Nephron (organoid): ENCODE data around the gene SYT6.

Source experiments
- H3K27ac Mint-ChIP-seq, 3 experiments: 2 replicates each; pipeline ENCODE4 v1.8.0; 2020; ENCODE audit warnings: mixed read lengths in 3 of 3, mild to moderate bottlenecking in 2 of 3, moderate library complexity in 1 of 3
- H3K27me3 Mint-ChIP-seq: 2 replicates; pipeline ENCODE4 v1.8.0; 2021; ENCODE audit warnings: low read depth, mild to moderate bottlenecking, moderate library complexity, mixed read lengths
- H3K36me3 Mint-ChIP-seq: 2 replicates; pipeline ENCODE4 v1.8.0; 2020; ENCODE audit warnings: low read depth, mixed read lengths
- H3K4me1 Mint-ChIP-seq: 2 replicates; pipeline ENCODE4 v1.8.0; 2020; ENCODE audit warnings: mixed read lengths
- H3K4me3 Mint-ChIP-seq, 3 experiments: 2 replicates each; pipeline ENCODE4 v1.8.0; 2020; ENCODE audit warnings: mild to moderate bottlenecking in 3 of 3, mixed read lengths in 3 of 3, moderate library complexity in 2 of 3
- H3K9me3 Mint-ChIP-seq: 2 replicates; pipeline ENCODE4 v1.8.0; 2020; ENCODE audit warnings: mixed read lengths
- TF ChIP-seq, protein P1 (sequence below), 3 experiments: fragments of 200-600 bp; sonication (generic); IDR thresholded peaks; one replicate each; pipeline ENCODE4 v1.5.0; 2021; ENCODE audit warnings: antibody characterized with exemption in 3 of 3; ENCODE audit not compliant: unreplicated experiment in 3 of 3

The SYT6 gene

DNA sequence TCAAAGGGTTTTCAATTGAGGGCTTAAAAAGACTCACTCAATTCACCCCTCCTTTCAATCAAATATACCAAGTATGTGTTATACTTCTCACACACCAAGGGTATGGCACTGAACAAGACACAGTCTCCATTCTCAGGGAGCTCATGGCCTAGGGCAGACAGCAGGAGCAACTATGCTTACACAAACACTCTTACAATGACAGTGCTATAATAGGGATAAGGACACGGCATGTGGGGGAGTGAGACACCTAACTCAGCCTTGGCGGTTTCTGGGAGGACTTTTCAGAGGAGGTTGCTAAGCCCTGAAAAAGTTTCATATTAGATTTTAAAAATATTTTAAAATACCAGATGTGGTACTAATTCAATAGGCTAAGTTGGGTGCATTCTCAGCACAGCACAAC, 22.7 kb upstream of the SYT6 start:
- no peak overlapping the region for H3K4me3 Mint-ChIP-seq

DNA sequence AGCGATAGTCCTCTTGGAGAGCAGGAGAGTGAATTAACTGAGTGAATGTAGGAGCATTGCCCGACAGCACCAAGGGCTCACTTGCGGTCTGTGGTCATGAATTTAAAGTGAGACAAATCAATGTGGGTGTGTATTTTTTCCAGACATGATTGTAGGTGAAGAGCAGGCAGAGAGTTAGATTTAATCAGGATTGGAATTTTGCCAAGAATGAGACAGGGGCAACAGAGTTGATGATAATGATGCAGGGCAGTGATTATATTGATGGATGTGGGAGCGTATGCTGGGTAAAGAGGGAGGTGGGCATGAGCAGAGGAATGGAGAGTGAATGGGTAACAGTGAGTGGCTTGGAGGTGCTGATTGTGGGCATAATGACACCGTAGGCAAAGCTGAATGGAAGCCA, 20.0 kb upstream of the SYT6 start:
- no peaks in the 10 kb centered on the region for H3K27me3 Mint-ChIP-seq
- TF ChIP-seq, protein P1, sequence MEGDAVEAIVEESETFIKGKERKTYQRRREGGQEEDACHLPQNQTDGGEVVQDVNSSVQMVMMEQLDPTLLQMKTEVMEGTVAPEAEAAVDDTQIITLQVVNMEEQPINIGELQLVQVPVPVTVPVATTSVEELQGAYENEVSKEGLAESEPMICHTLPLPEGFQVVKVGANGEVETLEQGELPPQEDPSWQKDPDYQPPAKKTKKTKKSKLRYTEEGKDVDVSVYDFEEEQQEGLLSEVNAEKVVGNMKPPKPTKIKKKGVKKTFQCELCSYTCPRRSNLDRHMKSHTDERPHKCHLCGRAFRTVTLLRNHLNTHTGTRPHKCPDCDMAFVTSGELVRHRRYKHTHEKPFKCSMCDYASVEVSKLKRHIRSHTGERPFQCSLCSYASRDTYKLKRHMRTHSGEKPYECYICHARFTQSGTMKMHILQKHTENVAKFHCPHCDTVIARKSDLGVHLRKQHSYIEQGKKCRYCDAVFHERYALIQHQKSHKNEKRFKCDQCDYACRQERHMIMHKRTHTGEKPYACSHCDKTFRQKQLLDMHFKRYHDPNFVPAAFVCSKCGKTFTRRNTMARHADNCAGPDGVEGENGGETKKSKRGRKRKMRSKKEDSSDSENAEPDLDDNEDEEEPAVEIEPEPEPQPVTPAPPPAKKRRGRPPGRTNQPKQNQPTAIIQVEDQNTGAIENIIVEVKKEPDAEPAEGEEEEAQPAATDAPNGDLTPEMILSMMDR (IDR thresholded peaks at IDR 0.05; ENCODE audit: unreplicated experiment in 3 of 3): no peak
- H3K27ac Mint-ChIP-seq: no peak overlapping the region
- H3K36me3 Mint-ChIP-seq: no peaks in the 10 kb centered on the region
- no peaks in the 10 kb centered on the region for H3K4me1 Mint-ChIP-seq
- no peaks in the 10 kb centered on the region for H3K9me3 Mint-ChIP-seq
- H3K4me3 Mint-ChIP-seq: no peak overlapping the region

More for the DNA sequence above, 22.7 kb upstream of the SYT6 start:
- no peaks in the 10 kb centered on the region for H3K36me3 Mint-ChIP-seq
- H3K27me3 Mint-ChIP-seq: no peaks in the 10 kb centered on the region
- TF ChIP-seq, protein P1 (IDR thresholded peaks at IDR 0.05; ENCODE audit: unreplicated experiment in 3 of 3): no peak
- H3K9me3 Mint-ChIP-seq: no peaks in the 10 kb centered on the region
- no peaks in the 10 kb centered on the region for H3K4me1 Mint-ChIP-seq
- H3K27ac Mint-ChIP-seq: no peak overlapping the region

DNA sequence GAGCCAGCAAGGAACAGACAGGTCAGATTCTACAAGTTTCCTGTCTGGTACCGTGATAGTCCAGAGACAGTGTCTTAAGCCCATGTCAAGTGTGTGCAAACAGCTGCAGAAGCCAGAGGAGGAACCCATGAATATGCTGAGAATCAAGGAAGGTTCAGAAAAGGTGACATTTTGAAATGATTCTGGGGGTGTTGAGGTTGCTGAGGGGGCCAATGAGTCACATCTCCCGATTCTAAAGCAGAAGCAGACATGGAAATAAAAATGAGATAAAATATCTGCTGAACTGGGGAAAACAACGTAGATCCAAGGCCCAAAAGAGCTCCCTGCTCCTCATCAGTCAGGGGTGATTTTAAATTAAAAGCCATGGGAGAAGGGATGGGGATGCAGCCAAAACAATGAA, 15.8 kb upstream of the SYT6 start:
- H3K4me3 Mint-ChIP-seq: no peak overlapping the region
- no peaks in the 10 kb centered on the region for H3K4me1 Mint-ChIP-seq
- H3K27me3 Mint-ChIP-seq: no peaks in the 10 kb centered on the region
- TF ChIP-seq, protein P1 (IDR thresholded peaks at IDR 0.05; ENCODE audit: unreplicated experiment in 3 of 3): no peak
- no peak overlapping the region for H3K27ac Mint-ChIP-seq
- H3K9me3 Mint-ChIP-seq: no peaks in the 10 kb centered on the region
- H3K36me3 Mint-ChIP-seq: no peaks in the 10 kb centered on the region

DNA sequence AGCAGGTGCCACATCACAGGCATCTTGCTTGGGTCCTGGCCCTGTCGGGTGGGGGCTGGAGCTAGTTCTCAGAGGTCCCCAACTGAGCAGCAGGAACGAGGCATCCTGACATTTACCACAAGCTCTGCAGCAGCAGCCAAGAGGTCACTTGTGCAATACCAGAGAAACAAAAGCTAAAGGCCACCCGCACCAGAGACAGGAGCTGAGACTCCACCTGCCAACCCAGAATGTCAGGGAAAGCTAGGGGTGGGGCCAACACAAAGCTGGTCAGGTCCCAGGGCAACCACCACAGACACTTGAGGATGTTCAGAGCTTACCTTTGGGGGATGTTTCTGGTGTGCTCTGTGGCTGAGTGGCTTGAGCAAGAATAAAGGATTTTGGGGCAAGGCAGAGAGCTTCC, 13.6 kb upstream of the SYT6 start:
- H3K4me1 Mint-ChIP-seq: no peaks in the 10 kb centered on the region
- H3K9me3 Mint-ChIP-seq: no peaks in the 10 kb centered on the region
- H3K27ac Mint-ChIP-seq: no peak overlapping the region
- TF ChIP-seq, protein P1 (IDR thresholded peaks at IDR 0.05; ENCODE audit: unreplicated experiment in 3 of 3): no peak
- H3K36me3 Mint-ChIP-seq: no peaks in the 10 kb centered on the region
- peaks cover 9% of the 10 kb centered on the region for H3K27me3 Mint-ChIP-seq
- no peak overlapping the region for H3K4me3 Mint-ChIP-seq

DNA sequence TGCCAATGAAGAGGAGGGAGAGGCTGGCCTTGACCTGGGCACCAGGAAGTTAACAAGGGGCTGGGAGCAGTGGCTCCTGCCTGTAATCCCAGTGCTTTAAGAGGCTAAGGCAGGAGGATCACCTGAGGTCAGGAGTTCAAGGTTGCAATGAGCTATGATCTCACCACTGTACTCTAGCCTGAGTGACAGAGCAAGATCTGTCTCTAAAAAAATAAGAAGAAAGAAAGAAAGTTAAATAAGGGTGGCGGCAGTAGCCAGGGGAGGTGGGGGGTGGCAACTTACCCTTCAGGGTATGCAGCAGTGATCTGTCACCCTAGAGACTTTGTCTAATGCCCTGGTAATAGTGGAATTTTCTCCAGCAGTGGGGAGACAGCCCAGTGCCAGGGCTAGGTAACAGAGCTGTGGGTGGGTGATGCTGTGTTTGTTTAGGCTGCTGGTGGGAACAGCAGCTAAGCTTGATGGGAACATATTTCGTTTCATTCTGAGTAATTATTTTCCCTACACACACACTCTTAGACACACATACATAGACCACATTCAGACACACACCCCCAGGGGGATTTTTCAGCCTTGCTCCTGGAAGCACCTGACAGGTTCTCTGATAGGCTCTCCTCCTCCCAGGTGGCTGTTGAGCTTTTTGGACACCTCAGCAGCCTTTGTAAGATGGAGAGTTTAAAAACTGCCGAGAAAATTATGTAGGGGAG, 11.3 kb upstream of the SYT6 start:
- TF ChIP-seq, protein P1 (IDR thresholded peaks at IDR 0.05; ENCODE audit: unreplicated experiment in 3 of 3): no peak
- no peak overlapping the region for H3K27ac Mint-ChIP-seq
- no peaks in the 10 kb centered on the region for H3K36me3 Mint-ChIP-seq
- no peaks in the 10 kb centered on the region for H3K9me3 Mint-ChIP-seq
- H3K4me3 Mint-ChIP-seq: no peak overlapping the region
- peaks cover 27% of the 10 kb centered on the region for H3K27me3 Mint-ChIP-seq
- no peaks in the 10 kb centered on the region for H3K4me1 Mint-ChIP-seq

DNA sequence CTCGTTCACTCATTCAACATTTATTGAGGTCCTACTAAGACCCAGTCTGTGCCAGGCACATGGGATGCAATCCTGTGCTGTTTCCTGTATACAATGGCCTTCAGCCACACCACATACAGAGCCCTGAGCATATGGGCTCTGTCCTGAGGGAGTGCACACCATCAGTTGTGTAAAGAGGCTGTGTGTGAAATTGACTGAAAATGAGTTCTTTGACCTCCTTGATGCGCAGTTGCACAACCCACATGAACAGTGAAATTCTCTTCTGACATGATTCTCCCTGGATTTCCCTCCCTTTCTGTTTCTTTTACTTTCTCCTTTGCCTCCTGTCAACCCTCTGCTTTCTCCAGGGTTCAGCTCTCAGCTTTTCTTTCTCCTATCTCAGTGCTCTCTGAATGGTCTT, 6.3 kb upstream of the SYT6 start:
- Mint-ChIP-seq H3K36me3 (no peaks in the 10 kb centered on the region), H3K4me3 (no peak overlapping the region), H3K27me3 (peaks cover 58% of the 10 kb centered on the region), H3K4me1 (no peaks in the 10 kb centered on the region), H3K9me3 (no peaks in the 10 kb centered on the region), H3K27ac (no peak overlapping the region)
- TF ChIP-seq, protein P1 (IDR thresholded peaks at IDR 0.05; ENCODE audit: unreplicated experiment in 3 of 3): no peak
